ENCODE measurements around the gene MLKL. TPM values are rescaled to one million over a fixed set of nuclear protein-coding genes. Genes with fewer than 3 reads are reported as not detected.

MLKL gene
- total RNA-seq, 4 donors from 2014 or later = 1.9 to 4.8 (median 3.8) TPM

DNA sequence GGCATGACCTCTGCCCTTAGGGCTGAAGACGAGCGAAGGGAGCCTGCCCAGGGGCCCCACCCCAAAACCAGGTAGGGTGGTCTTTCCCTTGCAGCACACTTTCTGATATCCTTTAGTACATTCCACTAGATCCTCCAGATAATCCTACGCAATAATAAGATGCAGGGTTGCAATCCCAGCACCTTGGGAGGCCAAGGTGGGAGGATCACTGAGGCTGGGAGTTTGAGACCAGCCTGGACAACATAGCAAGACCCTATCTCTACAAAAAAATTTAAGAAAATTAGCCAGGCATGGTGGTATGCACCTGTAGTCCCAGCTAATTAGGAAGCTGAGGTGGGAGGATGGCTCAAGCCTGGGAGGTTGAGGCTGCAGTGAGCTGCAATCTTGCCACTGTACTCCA lies 34.9 kb upstream of the MLKL start:
- intact Hi-C loops (cut with DNase I; ENCODE audit: low total_unique reads) = no loop called here
- TF ChIP-seq, protein P1, sequence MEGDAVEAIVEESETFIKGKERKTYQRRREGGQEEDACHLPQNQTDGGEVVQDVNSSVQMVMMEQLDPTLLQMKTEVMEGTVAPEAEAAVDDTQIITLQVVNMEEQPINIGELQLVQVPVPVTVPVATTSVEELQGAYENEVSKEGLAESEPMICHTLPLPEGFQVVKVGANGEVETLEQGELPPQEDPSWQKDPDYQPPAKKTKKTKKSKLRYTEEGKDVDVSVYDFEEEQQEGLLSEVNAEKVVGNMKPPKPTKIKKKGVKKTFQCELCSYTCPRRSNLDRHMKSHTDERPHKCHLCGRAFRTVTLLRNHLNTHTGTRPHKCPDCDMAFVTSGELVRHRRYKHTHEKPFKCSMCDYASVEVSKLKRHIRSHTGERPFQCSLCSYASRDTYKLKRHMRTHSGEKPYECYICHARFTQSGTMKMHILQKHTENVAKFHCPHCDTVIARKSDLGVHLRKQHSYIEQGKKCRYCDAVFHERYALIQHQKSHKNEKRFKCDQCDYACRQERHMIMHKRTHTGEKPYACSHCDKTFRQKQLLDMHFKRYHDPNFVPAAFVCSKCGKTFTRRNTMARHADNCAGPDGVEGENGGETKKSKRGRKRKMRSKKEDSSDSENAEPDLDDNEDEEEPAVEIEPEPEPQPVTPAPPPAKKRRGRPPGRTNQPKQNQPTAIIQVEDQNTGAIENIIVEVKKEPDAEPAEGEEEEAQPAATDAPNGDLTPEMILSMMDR (IDR thresholded peaks at IDR 0.05) = no peak
- TF ChIP-seq POLR2A (IDR thresholded peaks at IDR 0.05) = no peak
- no peak overlapping the region for H3K4me3 ChIP-seq (ENCODE audit: low read depth, poor library complexity, severe bottlenecking)
- DNase-seq (ENCODE audit: low spot score in 2 of 2) = no peak
- 93 to 97% methylated on average over 3 of the region's 3 CpGs for WGBS, 2 donors

GRCh38 chr16:74735162-74735452 lies 34.4 kb upstream of the MLKL start:
- intact Hi-C loops (cut with DNase I; ENCODE audit: low total_unique reads) = no loop called here

GRCh38 chr16:74734361-74735161 lies 33.9 kb upstream of the MLKL start:
- intact Hi-C loops (cut with DNase I; ENCODE audit: low total_unique reads) = no loop called here
- 66 to 70% methylated on average over 19 to 20 of the region's 21 CpGs for WGBS, 2 donors
- H3K4me3 ChIP-seq (ENCODE audit: low read depth, poor library complexity, severe bottlenecking) = no peak overlapping the region
- DNase-seq (ENCODE audit: low spot score in 2 of 2) = no peak
- no peak for TF ChIP-seq POLR2A (IDR thresholded peaks at IDR 0.05)
- TF ChIP-seq, protein P1 (IDR thresholded peaks at IDR 0.05) = no peak

More at GRCh38 chr16:74735162-74735452, 34.4 kb upstream of the MLKL start:
- DNase-seq (ENCODE audit: low spot score in 2 of 2) = no peak
- H3K4me3 ChIP-seq (ENCODE audit: low read depth, poor library complexity, severe bottlenecking) = no peak overlapping the region
- WGBS, 2 donors = 86 to 93% methylated on average over 2 to 10 of the region's 10 CpGs
- TF ChIP-seq POLR2A (IDR thresholded peaks at IDR 0.05) = no peak
- TF ChIP-seq, protein P1 (IDR thresholded peaks at IDR 0.05) = no peak

DNA sequence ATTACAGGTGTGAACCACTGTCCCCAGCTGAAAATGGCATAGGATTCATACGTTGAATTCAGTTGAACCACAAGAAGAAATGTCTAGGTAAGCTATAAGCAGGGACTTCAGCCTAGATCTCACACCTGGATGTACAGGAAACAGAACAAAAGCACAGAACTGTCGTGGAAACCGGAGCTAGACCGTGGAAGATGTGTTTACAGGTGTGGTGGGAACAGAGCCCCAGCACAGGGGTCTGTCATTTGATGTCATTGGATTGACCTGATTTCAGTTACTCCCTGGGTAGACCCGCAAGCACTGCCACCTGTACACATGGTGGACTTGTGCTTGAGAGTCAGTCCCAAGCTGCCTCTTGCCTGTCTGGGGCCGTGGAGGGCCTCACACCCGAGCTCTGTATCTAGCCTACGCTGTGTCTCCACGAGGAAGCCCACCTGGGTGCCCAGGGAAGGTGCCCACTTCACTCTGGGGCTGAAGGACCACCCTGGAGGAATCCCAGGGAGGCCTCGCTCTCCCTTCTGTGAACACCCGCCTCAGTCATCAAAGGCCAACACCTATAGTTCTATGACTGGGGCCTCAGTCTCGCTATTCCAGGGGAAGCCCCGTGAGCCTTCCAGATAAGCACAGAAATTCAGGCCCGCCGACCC lies 32.2 kb upstream of the MLKL start:
- WGBS, 2 donors = 89 to 90% methylated on average over 15 of the region's 15 CpGs

GRCh38 chr16:74731853-74732477 lies 31.3 kb upstream of the MLKL start:
- no peak for TF ChIP-seq POLR2A (IDR thresholded peaks at IDR 0.05)
- TF ChIP-seq, protein P1 (IDR thresholded peaks at IDR 0.05) = no peak
- DNase-seq (ENCODE audit: low spot score in 2 of 2) = no peak
- no peak overlapping the region for H3K4me3 ChIP-seq (ENCODE audit: low read depth, poor library complexity, severe bottlenecking)
- intact Hi-C loops (cut with DNase I; ENCODE audit: low total_unique reads) = no loop called here
- WGBS, 2 donors = 80 to 93% methylated on average over 8 of the region's 8 CpGs

More for the DNA sequence above, 32.2 kb upstream of the MLKL start:
- intact Hi-C loops (cut with DNase I; ENCODE audit: low total_unique reads) = no loop called here
- H3K4me3 ChIP-seq (ENCODE audit: low read depth, poor library complexity, severe bottlenecking) = no peak overlapping the region
- TF ChIP-seq, protein P1 (IDR thresholded peaks at IDR 0.05) = no peak
- TF ChIP-seq POLR2A (IDR thresholded peaks at IDR 0.05) = no peak
- DNase-seq (ENCODE audit: low spot score in 2 of 2) = no peak

All from lower leg skin (tissue), 4 donors.